K562 (cell line): ENCODE measurements around the gene CENPX.

Source experiments
- FOXK2 ChIP-seq, 2 experiments: fragments of 450-650 bp; IDR thresholded peaks in 1 of 2; conservative IDR thresholded peaks in 1 of 2; 2 replicates each; pipeline ENCODE4 v1.6.1; 2016; ENCODE audit warnings: low read depth in 2 of 2, mild to moderate bottlenecking in 1 of 2
- TBP ChIP-seq: optimal IDR thresholded peaks from 2 replicates; pipeline ENCODE3; 2011; ENCODE audit warnings: low read depth, low read length, improper control_type of control experiment
- TF ChIP-seq, protein P1 (sequence below), 2 experiments: fragments of 450-650 bp; formaldehyde crosslinking in 1 of 2; IDR thresholded peaks; 2 replicates each; pipeline versions ENCODE4 v1.4.0 to v1.6.1; 2014 to 2020; ENCODE audit warnings: mild to moderate bottlenecking in 2 of 2, borderline replicate concordance in 1 of 2, low read depth in 1 of 2

- TF ChIP-seq, protein P1, sequence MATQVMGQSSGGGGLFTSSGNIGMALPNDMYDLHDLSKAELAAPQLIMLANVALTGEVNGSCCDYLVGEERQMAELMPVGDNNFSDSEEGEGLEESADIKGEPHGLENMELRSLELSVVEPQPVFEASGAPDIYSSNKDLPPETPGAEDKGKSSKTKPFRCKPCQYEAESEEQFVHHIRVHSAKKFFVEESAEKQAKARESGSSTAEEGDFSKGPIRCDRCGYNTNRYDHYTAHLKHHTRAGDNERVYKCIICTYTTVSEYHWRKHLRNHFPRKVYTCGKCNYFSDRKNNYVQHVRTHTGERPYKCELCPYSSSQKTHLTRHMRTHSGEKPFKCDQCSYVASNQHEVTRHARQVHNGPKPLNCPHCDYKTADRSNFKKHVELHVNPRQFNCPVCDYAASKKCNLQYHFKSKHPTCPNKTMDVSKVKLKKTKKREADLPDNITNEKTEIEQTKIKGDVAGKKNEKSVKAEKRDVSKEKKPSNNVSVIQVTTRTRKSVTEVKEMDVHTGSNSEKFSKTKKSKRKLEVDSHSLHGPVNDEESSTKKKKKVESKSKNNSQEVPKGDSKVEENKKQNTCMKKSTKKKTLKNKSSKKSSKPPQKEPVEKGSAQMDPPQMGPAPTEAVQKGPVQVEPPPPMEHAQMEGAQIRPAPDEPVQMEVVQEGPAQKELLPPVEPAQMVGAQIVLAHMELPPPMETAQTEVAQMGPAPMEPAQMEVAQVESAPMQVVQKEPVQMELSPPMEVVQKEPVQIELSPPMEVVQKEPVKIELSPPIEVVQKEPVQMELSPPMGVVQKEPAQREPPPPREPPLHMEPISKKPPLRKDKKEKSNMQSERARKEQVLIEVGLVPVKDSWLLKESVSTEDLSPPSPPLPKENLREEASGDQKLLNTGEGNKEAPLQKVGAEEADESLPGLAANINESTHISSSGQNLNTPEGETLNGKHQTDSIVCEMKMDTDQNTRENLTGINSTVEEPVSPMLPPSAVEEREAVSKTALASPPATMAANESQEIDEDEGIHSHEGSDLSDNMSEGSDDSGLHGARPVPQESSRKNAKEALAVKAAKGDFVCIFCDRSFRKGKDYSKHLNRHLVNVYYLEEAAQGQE (IDR thresholded peaks at IDR 0.05; ENCODE audit: borderline replicate concordance): no peak
- TF ChIP-seq, protein P1 (CRISPR knock-in tag; IDR thresholded peaks at IDR 0.05; ENCODE audit: low read depth): no peak
- no peak for TF ChIP-seq TBP
- no peak for TF ChIP-seq FOXK2 (conservative IDR thresholded peaks at IDR 0.05 in 1 of 2, IDR thresholded peaks at IDR 0.05 in 1 of 2; ENCODE audit: low read depth in 2 of 2)
Observed at GRCh38 chr17:82012640-82013295, 9.9 kb downstream of the CENPX start.
